ENCODE data around the gene STOML1. TPM values are rescaled to one million over a fixed set of nuclear protein-coding genes. Genes with fewer than 3 reads are reported as not detected.
A peak's percentile ranks its signal among the peaks of the same experiment; 100 is the strongest.

Gene STOML1
- total and polyA plus RNA-seq, 2 experiments from 2014 or later, result 27.2 to 27.8 TPM

GRCh38 chr15:74038707-74039655 is 46.9 kb upstream of the STOML1 start:
- in situ Hi-C loops (cut with MboI), result no loop called here
- no peak overlapping the region for H3K4me3 ChIP-seq
- peaks cover 39% of the 10 kb centered on the region for H3F3A ChIP-seq (ENCODE audit: insufficient read depth)
- peaks cover 24% of the 10 kb centered on the region; the same call in 1 of the 2 replicates for H3K36me3 ChIP-seq (ENCODE audit: low read depth)
- H2AFZ ChIP-seq, result no peak overlapping the region
- TF ChIP-seq EZH2 (IDR thresholded peaks at IDR 0.05; ENCODE audit: insufficient read depth, poor library complexity, severe bottlenecking) (no peak), EZH2phosphoT487 (IDR thresholded peaks at IDR 0.05; ENCODE audit: insufficient read depth, low read depth) (no peak)
- H3K9me2 ChIP-seq (ENCODE audit: insufficient read depth), result no peaks in the 10 kb centered on the region
- peak overlapping the region; percentile 56 for H3K9ac ChIP-seq
- peak overlapping the region; percentile 89 for H3K27ac ChIP-seq
- no peaks in the 10 kb centered on the region for H3K9me3 ChIP-seq (ENCODE audit: low read depth)
- H3K4me2 ChIP-seq (ENCODE audit: unreplicated experiment), result peak overlapping the region; percentile 27
- no peaks in the 10 kb centered on the region for H3K79me2 ChIP-seq (ENCODE audit: insufficient read depth)
- H4K20me1 ChIP-seq (ENCODE audit: insufficient read depth), result no peaks in the 10 kb centered on the region
- 37 to 38% methylated on average over 9 of the region's 9 CpGs for WGBS, 2 experiments (ENCODE audit: low coverage in 1 of 2, low lambda C conversion rate in 2 of 2, missing lambda C conversion rate in 2 of 2)
- H3K27me3 ChIP-seq (replicated peaks; ENCODE audit: insufficient read depth), result no peaks in the 10 kb centered on the region
- peak; percentile 57 for DNase-seq
- H3K4me1 ChIP-seq (ENCODE audit: insufficient read depth), result peaks cover 36% of the 10 kb centered on the region

GRCh38 chr15:74037171-74038117 is 45.3 kb upstream of the STOML1 start:
- Histone ChIP-seq H3K9ac (no peak overlapping the region), H4K20me1 (ENCODE audit: insufficient read depth) (no peaks in the 10 kb centered on the region), H2AFZ (no peak overlapping the region), H3K27me3 (replicated peaks; ENCODE audit: insufficient read depth) (no peaks in the 10 kb centered on the region), H3K4me2 (ENCODE audit: unreplicated experiment) (no peak overlapping the region), H3K9me3 (ENCODE audit: low read depth) (no peaks in the 10 kb centered on the region), H3K36me3 (ENCODE audit: low read depth) (peaks cover 27% of the 10 kb centered on the region; the same call in 1 of the 2 replicates), H3K4me1 (ENCODE audit: insufficient read depth) (peaks cover 36% of the 10 kb centered on the region), H3K9me2 (ENCODE audit: insufficient read depth) (no peaks in the 10 kb centered on the region), H3K79me2 (ENCODE audit: insufficient read depth) (no peaks in the 10 kb centered on the region), H3F3A (ENCODE audit: insufficient read depth) (peaks cover 39% of the 10 kb centered on the region), H3K4me3 (no peak overlapping the region), H3K27ac (no peak overlapping the region)
- in situ Hi-C loops (cut with MboI), result no loop called here
- DNase-seq, result no peak
- TF ChIP-seq EZH2phosphoT487 (IDR thresholded peaks at IDR 0.05; ENCODE audit: insufficient read depth, low read depth), result no peak
- no peak for TF ChIP-seq EZH2 (IDR thresholded peaks at IDR 0.05; ENCODE audit: insufficient read depth, poor library complexity, severe bottlenecking)
- 84 to 87% methylated on average over 20 to 21 of the region's 21 CpGs for WGBS, 2 experiments (ENCODE audit: low coverage in 1 of 2, low lambda C conversion rate in 2 of 2, missing lambda C conversion rate in 2 of 2)

DNA sequence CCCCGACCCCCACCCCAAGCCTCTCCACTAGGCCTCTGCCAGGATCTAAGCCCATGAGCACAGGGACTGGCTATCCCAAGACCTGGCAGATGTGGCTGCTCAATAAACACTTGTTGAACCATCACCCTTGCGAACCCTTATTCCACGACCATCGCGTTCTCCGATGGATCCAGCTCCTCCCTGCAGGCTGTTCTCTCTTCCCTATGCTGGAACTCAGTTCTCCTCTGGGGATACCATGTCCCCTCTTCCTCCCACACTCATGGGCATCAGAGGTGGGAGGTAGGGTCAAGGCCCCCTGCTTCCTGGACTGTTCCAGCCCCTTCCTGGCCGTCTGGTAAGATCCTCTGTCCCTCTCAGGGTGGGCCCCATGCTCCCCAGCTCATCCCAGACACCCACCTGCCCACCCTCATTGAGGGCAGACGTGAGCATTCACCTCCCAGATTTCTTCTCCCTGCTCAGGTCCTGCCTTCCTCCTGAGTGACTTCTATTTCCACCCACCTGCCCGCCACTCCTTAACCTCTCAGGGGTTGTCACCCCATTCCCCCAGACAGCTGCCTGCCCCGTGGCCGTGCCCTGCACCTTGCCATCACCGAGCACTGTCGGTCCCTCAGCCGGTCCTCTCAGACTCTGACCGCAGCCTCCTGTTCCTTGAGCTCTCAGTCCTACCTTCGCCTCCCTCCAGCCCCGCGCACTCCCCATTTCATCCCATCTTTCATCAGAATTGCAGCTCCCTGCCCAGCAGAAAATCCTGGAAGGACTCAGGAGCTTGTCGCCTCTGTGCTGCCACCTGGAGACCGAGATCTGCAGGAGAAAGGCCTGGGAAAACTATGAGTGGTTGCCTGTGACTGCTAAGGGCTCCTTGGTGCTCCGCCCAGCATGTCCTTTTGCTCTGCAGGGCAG is 44.4 kb upstream of the STOML1 start:
- TF ChIP-seq EZH2phosphoT487 (IDR thresholded peaks at IDR 0.05; ENCODE audit: insufficient read depth, low read depth) (no peak), EZH2 (IDR thresholded peaks at IDR 0.05; ENCODE audit: insufficient read depth, poor library complexity, severe bottlenecking) (no peak)
- 72 to 74% methylated on average over 20 to 21 of the region's 21 CpGs for WGBS, 2 experiments (ENCODE audit: low coverage in 1 of 2, low lambda C conversion rate in 2 of 2, missing lambda C conversion rate in 2 of 2)
- peak; percentile 79 for DNase-seq
- H3K9ac ChIP-seq, result no peak overlapping the region
- no peaks in the 10 kb centered on the region for H3K9me2 ChIP-seq (ENCODE audit: insufficient read depth)
- no peak overlapping the region for H3K4me2 ChIP-seq (ENCODE audit: unreplicated experiment)
- no peaks in the 10 kb centered on the region for H3K27me3 ChIP-seq (replicated peaks; ENCODE audit: insufficient read depth)
- peaks cover 9% of the 10 kb centered on the region for H3K79me2 ChIP-seq (ENCODE audit: insufficient read depth)
- no peak overlapping the region for H3K4me3 ChIP-seq
- peaks cover 39% of the 10 kb centered on the region for H3F3A ChIP-seq (ENCODE audit: insufficient read depth)
- H3K36me3 ChIP-seq (ENCODE audit: low read depth), result peaks cover 28% of the 10 kb centered on the region; the same call in 1 of the 2 replicates
- H3K4me1 ChIP-seq (ENCODE audit: insufficient read depth), result peaks cover 31% of the 10 kb centered on the region
- in situ Hi-C loops (cut with MboI), result no loop called here
- no peaks in the 10 kb centered on the region for H3K9me3 ChIP-seq (ENCODE audit: low read depth)
- H2AFZ ChIP-seq, result no peak overlapping the region
- no peaks in the 10 kb centered on the region for H4K20me1 ChIP-seq (ENCODE audit: insufficient read depth)
- no peak overlapping the region for H3K27ac ChIP-seq

Data from GM23248 (cell line).